K562 (cell line): ENCODE results near the gene PXDC1. TPM values are rescaled to one million over a fixed set of nuclear protein-coding genes. Genes with fewer than 3 reads are reported as not detected.

Experiments used
- ATAC-seq: fragments of 200-7000 bp; cut with Tn5 transposase; 3 replicates; pipeline ENCODE4 v1.9.1; 2020; ENCODE audit warnings: moderate library complexity
- BruUV-seq: library from RNA; stranded (reverse); fragments of 400-500 nt; replicated peaks from 2 replicates; lab custom pipeline; 2021; lab: Mats Ljungman, UMichigan
- CTCF ChIA-PET: fragments of 300-600 bp; formaldehyde crosslinking; extraction: SDS; loops from one replicate; lab custom pipeline; 2021; ENCODE audit warnings: low intra/inter-chr PET ratio; lab: Yijun Ruan, JAX
- POLR2A ChIA-PET: fragments of 300-600, 350-650 bp; sonication (Branson Sonifier 250); formaldehyde crosslinking; extraction: SDS; loops from one replicate; lab custom pipeline; 2021; ENCODE audit warnings: antibody characterized with exemption, inconsistent platforms; lab: Yijun Ruan, JAX
- DNase-seq, 4 experiments: peaks; one replicate each; pipeline versions ENCODE4 v3.0.0 to v3.0.0-alpha.2; 2011 to 2018; ENCODE audit warnings: low spot score in 3 of 4, mixed read lengths in 3 of 4; ENCODE audit errors: extremely low read depth in 1 of 4
- FAIRE-seq: peaks from 2 replicates; lab custom pipeline; 2011; peaks lifted over from hg19 to GRCh38; lab: Jason Lieb, UNC
- H2AFZ ChIP-seq: 2 replicates; pipeline ENCODE4 v1.6.0; 2011; ENCODE audit warnings: low read depth, low read length, control low read depth, inconsistent platforms
- H3K27ac ChIP-seq: fragments of 200-600 bp; 3 replicates; pipeline ENCODE4 v1.8.0; 2011; ENCODE audit warnings: low read depth, mild to moderate bottlenecking, control low read depth, inconsistent platforms, low read length, moderate library complexity, mixed read lengths; ENCODE audit errors: extremely low read depth
- H3K27me3 ChIP-seq, 2 experiments: fragments of 300-600 bp in 1 of 2; 2 replicates in 1 of 2; 3 replicates in 1 of 2; pipeline versions ENCODE4 v1.6.0 to v1.8.0; 2011; ENCODE audit warnings: inconsistent platforms in 2 of 2, low read length in 2 of 2, mild to moderate bottlenecking in 1 of 2, mixed read lengths in 1 of 2, moderate library complexity in 1 of 2; ENCODE audit not compliant: control insufficient read depth in 2 of 2, insufficient read depth in 2 of 2
- H3K36me3 ChIP-seq: fragments of 300-600 bp; 3 replicates; pipeline ENCODE4 v1.8.0; 2011; ENCODE audit warnings: mild to moderate bottlenecking, low read length, inconsistent platforms; ENCODE audit not compliant: control insufficient read depth, insufficient read depth
- H3K4me1 ChIP-seq, 2 experiments: fragments of 200-600 bp in 1 of 2; replicated peaks in 1 of 2; 2 replicates in 1 of 2; 3 replicates in 1 of 2; pipeline versions ENCODE4 v1.5.1 to v1.8.0; 2011; ENCODE audit warnings: inconsistent platforms in 2 of 2, low read length in 2 of 2, mild to moderate bottlenecking in 1 of 2, mixed read lengths in 1 of 2, moderate library complexity in 1 of 2; ENCODE audit not compliant: control insufficient read depth in 2 of 2, insufficient read depth in 2 of 2
- H3K4me2 ChIP-seq: 2 replicates; pipeline ENCODE4 v1.6.1; 2011; ENCODE audit warnings: low read length, control low read depth, inconsistent platforms, mixed read lengths; ENCODE audit not compliant: insufficient read depth
- H3K4me3 ChIP-seq: fragments of 200-600 bp; sonication (generic), shearing (Covaris generic); 2 replicates; pipeline ENCODE4 v1.5.1; 2016; ENCODE audit warnings: control low read depth, inconsistent platforms
- H3K79me2 ChIP-seq: fragments of 200-600 bp; 3 replicates; pipeline ENCODE4 v1.8.0; 2011; ENCODE audit warnings: low read length, inconsistent platforms; ENCODE audit not compliant: control insufficient read depth, insufficient read depth
- H3K9ac ChIP-seq, 2 experiments: 2 replicates each; pipeline versions ENCODE4 v1.6.0 to v1.6.1; 2011; ENCODE audit warnings: low read depth in 2 of 2, low read length in 2 of 2, control low read depth in 1 of 2, inconsistent platforms in 1 of 2, mild to moderate bottlenecking in 1 of 2, mixed read lengths in 1 of 2; ENCODE audit not compliant: insufficient read depth in 1 of 2
- H3K9me1 ChIP-seq: one replicate; pipeline ENCODE4 v1.6.0; 2011; ENCODE audit warnings: inconsistent platforms, mild to moderate bottlenecking, low read length, moderate library complexity; ENCODE audit not compliant: control insufficient read depth, insufficient read depth
- H3K9me3 ChIP-seq: replicated peaks from 2 replicates; pipeline ENCODE4 v1.5.1; 2011; ENCODE audit warnings: low read depth, low read length, inconsistent platforms; ENCODE audit not compliant: control insufficient read depth, insufficient read depth
- H4K20me1 ChIP-seq: replicated peaks from 2 replicates; pipeline ENCODE4 v1.6.1; 2011; ENCODE audit warnings: low read length, inconsistent platforms, mixed read lengths; ENCODE audit not compliant: control insufficient read depth, insufficient read depth
- BMI1 ChIP-seq: fragments of 150-350 bp; IDR thresholded peaks from 2 replicates; pipeline ENCODE4 v1.6.1; 2014; ENCODE audit warnings: low read length
- CREM ChIP-seq: IDR thresholded peaks from 2 replicates; pipeline ENCODE4 v1.6.1; 2014; ENCODE audit warnings: antibody characterized with exemption, low read depth
- ELF2 ChIP-seq: fragments of 250-450 bp; sonication (Bioruptor Pico); IDR thresholded peaks from 2 replicates; pipeline ENCODE4 v1.5.0; 2021; ENCODE audit warnings: mild to moderate bottlenecking
- EP400 ChIP-seq: fragments of 450-650 bp; IDR thresholded peaks from 2 replicates; pipeline ENCODE4 v1.6.1; 2017; ENCODE audit warnings: antibody characterized with exemption, mild to moderate bottlenecking, moderate library complexity
- GABPA ChIP-seq: fragments of 200-800 bp; sonication (Bioruptor generic); conservative IDR thresholded peaks from 2 replicates; pipeline ENCODE4 v1.6.1; 2016; ENCODE audit warnings: low read depth, missing genetic modification characterization, missing compliant biosample characterization
- MYNN ChIP-seq, 2 experiments: sonication (generic); formaldehyde crosslinking in 1 of 2; IDR thresholded peaks; 2 replicates each; pipeline versions ENCODE4 v1.5.0 to v1.6.1; 2016 to 2020; ENCODE audit warnings: antibody characterized with exemption in 1 of 2, missing genetic modification reagents in 1 of 2
- NR4A1 ChIP-seq, 2 experiments: fragments of 250-450 bp in 1 of 2; fragments of 450-650 bp in 1 of 2; sonication (Bioruptor Pico) in 1 of 2; IDR thresholded peaks; 2 replicates each; pipeline versions ENCODE4 v1.4.0 to v1.6.1; 2016 to 2020; ENCODE audit warnings: mild to moderate bottlenecking in 2 of 2, missing compliant biosample characterization in 1 of 2, missing genetic modification characterization in 1 of 2, moderate library complexity in 1 of 2
- RAD21 ChIP-seq, 2 experiments: fragments of 250-450 bp in 1 of 2; fragments of 450-650 bp in 1 of 2; sonication (Bioruptor Pico) in 1 of 2; formaldehyde crosslinking in 1 of 2; IDR thresholded peaks in 1 of 2; conservative IDR thresholded peaks in 1 of 2; 2 replicates each; pipeline versions ENCODE4 v1.4.0 to v1.8.0; 2020 to 2022; ENCODE audit warnings: mild to moderate bottlenecking in 2 of 2, moderate library complexity in 1 of 2
- RB1 ChIP-seq: fragments of 450-650 bp; IDR thresholded peaks from 2 replicates; pipeline ENCODE4 v1.6.1; 2017; ENCODE audit warnings: low read depth, mild to moderate bottlenecking
- RCOR1 ChIP-seq, 2 experiments: IDR thresholded peaks; 2 replicates each; pipeline ENCODE4 v1.6.1; 2012; ENCODE audit warnings: low read depth in 2 of 2, low read length in 2 of 2, borderline replicate concordance in 1 of 2, improper control_type of control experiment in 1 of 2
- STAG1 ChIP-seq: sonication (generic); formaldehyde crosslinking; IDR thresholded peaks from 2 replicates; pipeline ENCODE4 v1.5.0; 2020; ENCODE audit warnings: missing genetic modification reagents, borderline replicate concordance
- ZC3H8 ChIP-seq: fragments of 450-650 bp; IDR thresholded peaks from 2 replicates; pipeline ENCODE4 v1.6.1; 2017
- ZFP1 ChIP-seq: fragments of 450-650 bp; formaldehyde crosslinking; IDR thresholded peaks from 2 replicates; pipeline ENCODE4 v1.4.0; 2020; ENCODE audit warnings: mild to moderate bottlenecking, mixed read lengths
- ZKSCAN8 ChIP-seq: fragments of 200-800 bp; sonication (Bioruptor generic); IDR thresholded peaks from 2 replicates; pipeline ENCODE4 v1.6.1; 2016; ENCODE audit warnings: missing genetic modification characterization, missing compliant biosample characterization
- ZNF384 ChIP-seq: IDR thresholded peaks from 2 replicates; pipeline ENCODE4 v1.6.1; 2012; ENCODE audit warnings: low read depth, low read length, improper control_type of control experiment
- ZNF57 ChIP-seq: fragments of 450-650 bp; formaldehyde crosslinking; IDR thresholded peaks from 2 replicates; pipeline ENCODE4 v1.4.0; 2020; ENCODE audit warnings: mild to moderate bottlenecking, moderate library complexity
- WGBS: fragments of 100-300 bp; shearing (Covaris generic); methylation state at CpG from one replicate; pipeline ENCODE4 v1.1.6; 2016; ENCODE audit warnings: low coverage, mixed read lengths; ENCODE audit not compliant: insufficient coverage; ENCODE audit errors: missing lambda C conversion rate; 5-methylcytosine and 5-hydroxymethylcytosine counted together
- in situ Hi-C: fragments of 300-500 bp; cut with MboI; formaldehyde crosslinking; loops from 4 replicates; pipeline ENCODE4 v1.15.0; 2018; ENCODE audit warnings: inconsistent platforms, mixed read lengths
- intact Hi-C: fragments of 100-400 bp; cut with micrococcal nuclease; formaldehyde crosslinking; loops from 2 replicates; pipeline ENCODE4 v1.14.2; 2022
- polyA plus RNA-seq, 8 experiments: library from polyadenylated mRNA; depleted of rRNA in 4 of 8; stranded (reverse) in 5 of 8; unstranded in 3 of 8; fragments of >200 nt; fragmentation: Nextera tagmentation in 2 of 8; fragmentation: Illumina TruSeq in 1 of 8; extraction: Ambion mirVana in 2 of 8; extraction: Trizol in 1 of 8; gene quantifications; 2 replicates each; pipeline versions ENCODE4 v1.2.1 to v1.2.3, GENCODE V29; 2011 to 2014; ENCODE audit warnings: inconsistent platforms in 1 of 8, missing spikeins in 1 of 8
- total RNA-seq, 7 experiments: library from RNA; depleted of rRNA in 6 of 7; stranded (reverse); fragments of >200 nt in 6 of 7; fragmentation: Illumina TruSeq in 2 of 7; extraction: Trizol in 2 of 7; gene quantifications; 2 replicates each; pipeline versions ENCODE4 v1.2.1 to v1.2.3, GENCODE V29; 2011 to 2021; ENCODE audit warnings: low replicate concordance in 1 of 7
- TF ChIP-seq, protein P1 (sequence below), 3 experiments: IDR thresholded peaks in 2 of 3; conservative IDR thresholded peaks in 1 of 3; 2 replicates each; pipeline ENCODE4 v1.5.1; 2011 to 2012; ENCODE audit warnings: low read length in 3 of 3, mild to moderate bottlenecking in 3 of 3, control low read depth in 2 of 3, improper control_type of control experiment in 1 of 3, inconsistent platforms in 1 of 3, low read depth in 1 of 3, mixed read lengths in 1 of 3, moderate library complexity in 1 of 3; ENCODE audit not compliant: insufficient read depth in 2 of 3

PXDC1 gene
- total and polyA plus RNA-seq, 9 of the 15 experiments (the other 6 are each of a cell fraction or from before 2014, with no cell fraction given): 0.09 to 0.33 (median 0.16) TPM; not detected in 5

GRCh38 chr6:3742426-3743344, 8.8 kb downstream of the PXDC1 start:
- Histone ChIP-seq H3K4me3 (no peak overlapping the region), H4K20me1 (no peaks in the 10 kb centered on the region; the same call in 1 of the 2 replicates), H3K4me2 (peak overlapping the region; percentile 16; the same call in 1 of the 2 replicates), H3K79me2 (no peaks in the 10 kb centered on the region), H3K36me3 (no peaks in the 10 kb centered on the region), H3K9me1 (no peaks in the 10 kb centered on the region), H3K27ac (no peak overlapping the region), H3K27me3 (peaks cover 31 to 81% of the 10 kb centered on the region in 2 experiments; a peak in 4 of 5 replicates), H3K4me1 (peaks cover 3 to 6% of the 10 kb centered on the region in 2 experiments; a peak in 2 of 5 replicates), H3K9me3 (no peaks in the 10 kb centered on the region), H3K9ac (0 out of 4 replicates have a peak overlapping the region, but pooled peaks of 1 of the 2 experiments have one; percentile 3), H2AFZ (peak overlapping the region; percentile 71)
- ChIA-PET POLR2A (no interaction called here), CTCF (interaction anchor here (0.9 to 3.7 kb wide), 10 partner anchors 141 to 468 kb away, joined by 3 to 22 read pairs (median 6); no protein-coding TSS in a partner anchor)
- in situ Hi-C loops (loop anchor here (5.0 to 10.0 kb wide), 2 partner anchors 432 to 475 kb away; no protein-coding TSS in a partner anchor), intact Hi-C loops (loop anchor here (1.0 to 5.0 kb wide), 6 partner anchors 191 to 468 kb away; no protein-coding TSS in a partner anchor)
- DNase-seq (peak; percentile 81 to 89 (median 88)), FAIRE-seq (peak; percentile 92), ATAC-seq (peak; percentile 92)
- WGBS: 17% methylated on average over 37 of the region's 37 CpGs
- no TSS peak for BruUV-seq
- no peak for TF ChIP-seq ZNF384
- TF ChIP-seq RCOR1 (IDR thresholded peaks at IDR 0.05; ENCODE audit: borderline replicate concordance in 1 of 2, low read depth in 2 of 2, low read length in 2 of 2): 0 out of 4 replicates have a peak, but pooled peaks of 1 of the 2 experiments have one; percentile 14
- peak; percentile 83 for TF ChIP-seq GABPA (tag)
- no peak for TF ChIP-seq ZNF57 (CRISPR knock-in tag)
- peak; percentile 96 to 97 for TF ChIP-seq RAD21 (CRISPR knock-in tag; conservative IDR thresholded peaks at IDR 0.05 in 1 of 2, IDR thresholded peaks at IDR 0.05 in 1 of 2)
- TF ChIP-seq ELF2 (CRISPR knock-in tag): no peak
- peak; percentile 58; the same call in 1 of the 2 replicates for TF ChIP-seq BMI1
- no peak for TF ChIP-seq ZFP1 (CRISPR knock-in tag)
- TF ChIP-seq ZC3H8: no peak
- TF ChIP-seq CREM: peak; percentile 49; the same call in 1 of the 2 replicates
- TF ChIP-seq, protein P1, sequence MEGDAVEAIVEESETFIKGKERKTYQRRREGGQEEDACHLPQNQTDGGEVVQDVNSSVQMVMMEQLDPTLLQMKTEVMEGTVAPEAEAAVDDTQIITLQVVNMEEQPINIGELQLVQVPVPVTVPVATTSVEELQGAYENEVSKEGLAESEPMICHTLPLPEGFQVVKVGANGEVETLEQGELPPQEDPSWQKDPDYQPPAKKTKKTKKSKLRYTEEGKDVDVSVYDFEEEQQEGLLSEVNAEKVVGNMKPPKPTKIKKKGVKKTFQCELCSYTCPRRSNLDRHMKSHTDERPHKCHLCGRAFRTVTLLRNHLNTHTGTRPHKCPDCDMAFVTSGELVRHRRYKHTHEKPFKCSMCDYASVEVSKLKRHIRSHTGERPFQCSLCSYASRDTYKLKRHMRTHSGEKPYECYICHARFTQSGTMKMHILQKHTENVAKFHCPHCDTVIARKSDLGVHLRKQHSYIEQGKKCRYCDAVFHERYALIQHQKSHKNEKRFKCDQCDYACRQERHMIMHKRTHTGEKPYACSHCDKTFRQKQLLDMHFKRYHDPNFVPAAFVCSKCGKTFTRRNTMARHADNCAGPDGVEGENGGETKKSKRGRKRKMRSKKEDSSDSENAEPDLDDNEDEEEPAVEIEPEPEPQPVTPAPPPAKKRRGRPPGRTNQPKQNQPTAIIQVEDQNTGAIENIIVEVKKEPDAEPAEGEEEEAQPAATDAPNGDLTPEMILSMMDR (IDR thresholded peaks at IDR 0.05 in 2 of 3, conservative IDR thresholded peaks at IDR 0.05 in 1 of 3; ENCODE audit: insufficient read depth in 2 of 3, low read depth in 1 of 3, low read length in 3 of 3): peak; percentile 91 to 97 (median 96)
- TF ChIP-seq EP400: no peak
- peak; percentile 27; the same call in 1 of the 2 replicates for TF ChIP-seq RB1
- TF ChIP-seq ZKSCAN8: no peak
- 0 out of 2 replicates have a peak, but pooled peaks have one; percentile 45 for TF ChIP-seq MYNN (IDR thresholded peaks at IDR 0.05)
- TF ChIP-seq MYNN (CRISPR knock-in tag; IDR thresholded peaks at IDR 0.05): no peak
- peak; percentile 97 for TF ChIP-seq STAG1 (CRISPR knock-in tag)
- TF ChIP-seq NR4A1 (CRISPR knock-in tag; IDR thresholded peaks at IDR 0.05): no peak
- no peak for TF ChIP-seq NR4A1 (tag; IDR thresholded peaks at IDR 0.05)
